GM12878 (cell line): Measurements from ENCODE around the gene DNAI4. TPM values are rescaled to one million over a fixed set of nuclear protein-coding genes. Genes with fewer than 3 reads are reported as not detected.

Experiments
- ATAC-seq: fragments of 200-7000 bp; cut with Tn5 transposase; 3 replicates; pipeline ENCODE4 v1.9.1; 2020; ENCODE audit warnings: mild to moderate bottlenecking, moderate library complexity
- BruUV-seq: library from RNA; stranded (reverse); fragments of 400-500 nt; replicated peaks from 2 replicates; lab custom pipeline; 2021; lab: Mats Ljungman, UMichigan
- CTCF ChIA-PET: fragments of 300-600 bp; sonication (Branson Sonifier 250); formaldehyde crosslinking; extraction: SDS; loops from one replicate; lab custom pipeline; 2021; ENCODE audit warnings: inconsistent platforms; lab: Yijun Ruan, JAX
- POLR2A ChIA-PET: fragments of 350-600 bp; formaldehyde crosslinking; extraction: SDS; loops from one replicate; lab custom pipeline; 2021; ENCODE audit warnings: inconsistent platforms; lab: Charles Lee
- RAD21 ChIA-PET: fragments of 300-600 bp; sonication (Branson Sonifier 250); formaldehyde crosslinking; loops from one replicate; lab custom pipeline; 2023; ENCODE audit warnings: antibody characterized with exemption; ENCODE audit not compliant: unreplicated experiment; lab: Charles Lee
- SMC1A ChIA-PET: fragments of 300-600 bp; sonication (Branson Sonifier 250); formaldehyde crosslinking; loops from one replicate; lab custom pipeline; 2023; ENCODE audit not compliant: unreplicated experiment, uncharacterized antibody; lab: Charles Lee
- DNase-seq: peaks from one replicate; pipeline ENCODE4 v3.0.0-alpha.2; 2011; ENCODE audit warnings: low read depth, low spot score
- FAIRE-seq: peaks from 3 replicates; lab custom pipeline; 2011; peaks lifted over from hg19 to GRCh38; lab: Jason Lieb, UNC
- H2AFZ ChIP-seq: 2 replicates; pipeline ENCODE4 v1.6.0; 2011; ENCODE audit warnings: low read depth, low read length, control low read depth; ENCODE audit not compliant: control insufficient read depth
- H3K27ac ChIP-seq: 2 replicates; pipeline ENCODE4 v1.5.1; 2011; ENCODE audit warnings: control low read depth; ENCODE audit not compliant: control insufficient read depth, insufficient read depth
- H3K27me3 ChIP-seq, 2 experiments: replicated peaks in 1 of 2; 2 replicates each; pipeline versions ENCODE4 v1.6.0 to v1.6.1; 2011; ENCODE audit warnings: low read length in 1 of 2; ENCODE audit not compliant: control insufficient read depth in 2 of 2, insufficient read depth in 2 of 2
- H3K36me3 ChIP-seq, 2 experiments: 2 replicates each; pipeline ENCODE4 v1.5.1; 2011; ENCODE audit warnings: low read length in 1 of 2; ENCODE audit not compliant: control insufficient read depth in 2 of 2, insufficient read depth in 2 of 2
- H3K4me1 ChIP-seq: 2 replicates; pipeline ENCODE4 v1.6.1; 2011; ENCODE audit warnings: mild to moderate bottlenecking, low read length, moderate library complexity, mixed read lengths; ENCODE audit not compliant: control insufficient read depth, insufficient read depth
- H3K4me2 ChIP-seq: 2 replicates; pipeline ENCODE4 v1.6.0; 2011; ENCODE audit warnings: control low read depth; ENCODE audit not compliant: control insufficient read depth, insufficient read depth
- H3K4me3 ChIP-seq: fragments of 200-600 bp; sonication (generic); 2 replicates; pipeline ENCODE4 v1.5.1; 2016
- H3K79me2 ChIP-seq: 2 replicates; pipeline ENCODE4 v1.6.0; 2011; ENCODE audit warnings: low read length; ENCODE audit not compliant: control insufficient read depth, insufficient read depth
- H3K9ac ChIP-seq: 2 replicates; pipeline ENCODE4 v1.8.0; 2011; ENCODE audit warnings: low read length, control low read depth, mixed read lengths; ENCODE audit not compliant: control insufficient read depth, insufficient read depth
- H3K9me3 ChIP-seq: replicated peaks from 3 replicates; pipeline ENCODE4 v1.5.1; 2011; ENCODE audit warnings: mild to moderate bottlenecking, low read length; ENCODE audit not compliant: control insufficient read depth, insufficient read depth
- H4K20me1 ChIP-seq: 2 replicates; pipeline ENCODE4 v1.6.0; 2011; ENCODE audit not compliant: control insufficient read depth, insufficient read depth
- BCLAF1 ChIP-seq: fragments of 450-650 bp; IDR thresholded peaks from 2 replicates; pipeline ENCODE4 v1.6.1; 2017; ENCODE audit warnings: antibody characterized with exemption, mild to moderate bottlenecking, moderate library complexity
- IKZF1 ChIP-seq: fragments of 450-650 bp; conservative IDR thresholded peaks from 2 replicates; pipeline ENCODE4 v1.6.1; 2017; ENCODE audit warnings: antibody characterized with exemption, mild to moderate bottlenecking
- MAX ChIP-seq: IDR thresholded peaks from 2 replicates; pipeline ENCODE4 v1.6.1; 2012; ENCODE audit warnings: low read depth, low read length, improper control_type of control experiment
- SMARCA5 ChIP-seq: fragments of 450-650 bp; IDR thresholded peaks from 2 replicates; pipeline ENCODE4 v1.6.1; 2017; ENCODE audit warnings: mild to moderate bottlenecking
- SMC3 ChIP-seq: IDR thresholded peaks from 2 replicates; pipeline ENCODE4 v1.6.1; 2011; ENCODE audit warnings: low read length, improper control_type of control experiment, borderline replicate concordance
- SPI1 ChIP-seq: IDR thresholded peaks from 2 replicates; pipeline ENCODE4 v1.6.1; 2011; ENCODE audit warnings: low read depth, mild to moderate bottlenecking, low read length, moderate library complexity, borderline replicate concordance; ENCODE audit not compliant: insufficient read depth
- TCF7 ChIP-seq: IDR thresholded peaks from 2 replicates; pipeline ENCODE4 v1.6.1; 2014; ENCODE audit warnings: antibody characterized with exemption, borderline replicate concordance
- ZNF217 ChIP-seq: fragments of 450-650 bp; IDR thresholded peaks from 2 replicates; pipeline ENCODE4 v1.6.1; 2017; ENCODE audit warnings: antibody characterized with exemption, mild to moderate bottlenecking
- WGBS: methylation state at CpG from one replicate; pipeline ENCODE4 v1.1.6; 2016; ENCODE audit warnings: low lambda C conversion rate; ENCODE audit not compliant: insufficient replicate concordance, insufficient coverage; ENCODE audit errors: missing lambda C conversion rate; 5-methylcytosine and 5-hydroxymethylcytosine counted together
- in situ Hi-C: fragments of 300-500 bp; cut with MboI; formaldehyde crosslinking; loops from 9 replicates; pipeline ENCODE4 v1.14.3; 2018; ENCODE audit warnings: mixed read lengths
- intact Hi-C: fragments of 100-400 bp; cut with micrococcal nuclease; formaldehyde crosslinking; loops from one replicate; pipeline ENCODE4 v1.14.2; 2022; ENCODE audit not compliant: unreplicated experiment
- polyA plus RNA-seq, 11 experiments: library from polyadenylated mRNA; depleted of rRNA in 4 of 11; unstranded in 6 of 11; stranded (reverse) in 5 of 11; fragments of >200 nt; fragmentation: Nextera tagmentation in 4 of 11; fragmentation: Illumina TruSeq in 1 of 11; extraction: Ambion mirVana in 4 of 11; extraction: Trizol in 1 of 11; gene quantifications; 1 replicate in 1 of 11; 2 replicates in 10 of 11; pipeline versions ENCODE4 v1.2.1 to v1.2.3, GENCODE V29; 2011 to 2016; ENCODE audit warnings: inconsistent platforms in 2 of 11, missing spikeins in 2 of 11, low read depth in 1 of 11
- total RNA-seq, 4 experiments: library from RNA; depleted of rRNA in 3 of 4; stranded (reverse); fragments of >200 nt in 3 of 4; fragmentation: Illumina TruSeq in 1 of 4; extraction: Trizol in 1 of 4; gene quantifications; 2 replicates each; pipeline versions ENCODE4 v1.2.1 to v1.2.3, GENCODE V29; 2013 to 2021

DNAI4 gene
- total and polyA plus RNA-seq, 10 of the 15 experiments (the other 5 are each of a cell fraction or from before 2014, with no cell fraction given) = 0.13 to 2.3 (median 0.27) TPM; not detected in 1

DNA sequence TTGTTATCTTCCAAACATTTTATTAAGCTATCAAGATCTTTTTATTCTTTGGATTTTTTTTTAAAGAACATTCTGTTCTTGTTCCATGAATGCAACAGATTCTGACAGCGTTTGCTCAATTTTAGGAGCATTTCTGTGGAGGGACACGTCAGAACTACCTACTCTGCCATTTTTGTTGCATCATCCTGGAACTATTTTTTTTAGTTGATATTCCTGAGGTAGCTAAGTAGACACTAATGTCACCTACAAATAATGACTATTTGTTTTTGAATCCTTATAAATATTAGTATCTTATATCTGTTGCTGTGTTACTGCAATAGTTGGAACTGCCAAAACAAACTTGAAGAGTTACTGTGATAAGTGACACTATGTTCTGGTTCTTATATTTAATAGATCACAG, 57.2 kb downstream of the DNAI4 start (continued):
- TF ChIP-seq SMARCA5 = no peak
- no peak for TF ChIP-seq TCF7

- Histone ChIP-seq H3K27me3 (no peaks in the 10 kb centered on the region), H4K20me1 (no peaks in the 10 kb centered on the region), H3K9ac (no peak overlapping the region), H3K4me1 (no peaks in the 10 kb centered on the region), H3K4me3 (no peak overlapping the region), H3K36me3 (no peaks in the 10 kb centered on the region), H2AFZ (no peak overlapping the region), H3K9me3 (no peaks in the 10 kb centered on the region), H3K27ac (no peak overlapping the region), H3K79me2 (no peaks in the 10 kb centered on the region), H3K4me2 (no peak overlapping the region)
- no peak for TF ChIP-seq SPI1
- TF ChIP-seq IKZF1 = no peak
- TF ChIP-seq MAX = no peak
- TF ChIP-seq SMC3 = no peak
- TF ChIP-seq BCLAF1 = no peak
- no peak for TF ChIP-seq ZNF217
- ChIA-PET POLR2A (no interaction called here), CTCF (no interaction called here), RAD21 (no interaction called here), SMC1A (interaction anchor here (0.7 kb wide), 1 partner anchor 91 kb away, joined by 3 read pairs; no protein-coding TSS in a partner anchor)
- WGBS = 39% methylated on average over 3 of the region's 3 CpGs
- intact Hi-C loops (no loop called here), in situ Hi-C loops (no loop called here)
- no TSS peak for BruUV-seq
- DNase-seq (no peak), ATAC-seq (no peak), FAIRE-seq (no peak)
Observed at GRCh38 chr1:66860529-66860928, 64.1 kb downstream of the DNAI4 start.
